Activated B cell treated with CpG ODN at 0.5 μM for 24 hours (primary cell): ENCODE measurements around the gene HGFAC. TPM values are rescaled to one million over a fixed set of nuclear protein-coding genes. Genes with fewer than 3 reads are reported as not detected.

Experiments
- ATAC-seq: fragments of 200-7000 bp; cut with Tn5 transposase; one replicate; pipeline ENCODE4 v1.10.0; 2021; ENCODE audit warnings: low read depth, mild to moderate bottlenecking, moderate library complexity
- CTCF ChIA-PET: fragments of 350-600 bp; sonication (Branson Sonifier 250); formaldehyde crosslinking; loops from one replicate; lab custom pipeline; 2021; ENCODE audit warnings: antibody characterized with exemption; lab: Charles Lee
- POLR2A ChIA-PET: fragments of 350-600 bp; sonication (Branson Sonifier 250); formaldehyde crosslinking; loops from one replicate; lab custom pipeline; 2021; ENCODE audit warnings: antibody characterized with exemption; lab: Charles Lee
- DNase-seq: peaks from one replicate; pipeline ENCODE4 v3.0.0; 2022
- H3K27ac Mint-ChIP-seq: one replicate; pipeline ENCODE4 v1.8.0; 2020; ENCODE audit warnings: mixed read lengths
- H3K27me3 Mint-ChIP-seq: one replicate; pipeline ENCODE4 v1.8.0; 2021; ENCODE audit warnings: mixed read lengths
- H3K36me3 Mint-ChIP-seq: one replicate; pipeline ENCODE4 v1.8.0; 2021; ENCODE audit warnings: low read depth, mixed read lengths
- H3K4me1 Mint-ChIP-seq: one replicate; pipeline ENCODE4 v1.8.0; 2021; ENCODE audit warnings: mixed read lengths
- H3K4me3 Mint-ChIP-seq: one replicate; pipeline ENCODE4 v1.8.0; 2020; ENCODE audit warnings: mild to moderate bottlenecking, mixed read lengths
- H3K9me3 Mint-ChIP-seq: one replicate; pipeline ENCODE4 v1.8.0; 2020; ENCODE audit warnings: mixed read lengths
- CTCF ChIP-seq: fragments of 200-600 bp; IDR thresholded peaks from one replicate; pipeline ENCODE4 v1.8.0; 2022; ENCODE audit warnings: antibody characterized with exemption, mild to moderate bottlenecking
- intact Hi-C: fragments of 100-400 bp; cut with micrococcal nuclease; formaldehyde crosslinking; loops from one replicate; pipeline ENCODE4 v1.15.1; 2024
- total RNA-seq: library from RNA; stranded (reverse); gene quantifications from 2 replicates; pipeline ENCODE4 v1.2.3, GENCODE V29; 2022

HGFAC gene
- total RNA-seq, 1 donor from 2014 or later, result not detected

GRCh38 chr4:3403348-3403906, 38.3 kb upstream of the HGFAC start:
- H3K27me3 Mint-ChIP-seq, result no peaks in the 10 kb centered on the region
- DNase-seq (no peak), ATAC-seq (no peak)
- no peak overlapping the region for H3K27ac Mint-ChIP-seq
- TF ChIP-seq CTCF, result no peak
- intact Hi-C loops, result no loop called here
- H3K4me3 Mint-ChIP-seq, result no peak overlapping the region
- no peaks in the 10 kb centered on the region for H3K36me3 Mint-ChIP-seq
- ChIA-PET POLR2A (interaction anchor here (1.0 kb wide), 1 partner anchor 14 kb away, joined by 3 read pairs; no protein-coding TSS in a partner anchor), CTCF (interaction anchor here (1.4 kb wide), 1 partner anchor 57 kb away, joined by 5 read pairs; no protein-coding TSS in a partner anchor)
- peaks cover 11% of the 10 kb centered on the region for H3K4me1 Mint-ChIP-seq
- peaks cover 4% of the 10 kb centered on the region for H3K9me3 Mint-ChIP-seq

GRCh38 chr4:3404546-3404945, 37.2 kb upstream of the HGFAC start:
- no peak for TF ChIP-seq CTCF
- ATAC-seq (no peak), DNase-seq (no peak)
- intact Hi-C loops, result no loop called here
- Mint-ChIP-seq H3K9me3 (peaks cover 4% of the 10 kb centered on the region), H3K27me3 (no peaks in the 10 kb centered on the region), H3K27ac (no peak overlapping the region), H3K4me3 (no peak overlapping the region), H3K4me1 (peaks cover 4% of the 10 kb centered on the region), H3K36me3 (no peaks in the 10 kb centered on the region)
- POLR2A ChIA-PET, result no interaction called here
- CTCF ChIA-PET, result interaction anchor here (1.2 to 1.4 kb wide), 2 partner anchors 16 to 58 kb away, joined by 4 to 5 read pairs; no protein-coding TSS in a partner anchor

- TF ChIP-seq CTCF, result no peak
- H3K27ac Mint-ChIP-seq, result no peak overlapping the region
- H3K4me3 Mint-ChIP-seq, result no peak overlapping the region
- POLR2A ChIA-PET, result no interaction called here
- intact Hi-C loops, result no loop called here
- H3K4me1 Mint-ChIP-seq, result no peaks in the 10 kb centered on the region
- H3K27me3 Mint-ChIP-seq, result no peaks in the 10 kb centered on the region
- peaks cover 4% of the 10 kb centered on the region for H3K9me3 Mint-ChIP-seq
- CTCF ChIA-PET, result interaction anchor here (1.2 kb wide), 1 partner anchor 17 kb away, joined by 4 read pairs; no protein-coding TSS in a partner anchor
- DNase-seq (no peak), ATAC-seq (no peak)
- H3K36me3 Mint-ChIP-seq, result no peaks in the 10 kb centered on the region
Observed at GRCh38 chr4:3405176-3405575, 36.6 kb upstream of the HGFAC start.

GRCh38 chr4:3406021-3406420, 35.7 kb upstream of the HGFAC start:
- H3K9me3 Mint-ChIP-seq, result peaks cover 4% of the 10 kb centered on the region
- ChIA-PET POLR2A (no interaction called here), CTCF (no interaction called here)
- H3K27me3 Mint-ChIP-seq, result no peaks in the 10 kb centered on the region
- no peak for TF ChIP-seq CTCF
- H3K4me3 Mint-ChIP-seq, result no peak overlapping the region
- H3K4me1 Mint-ChIP-seq, result no peaks in the 10 kb centered on the region
- ATAC-seq (no peak), DNase-seq (no peak)
- H3K27ac Mint-ChIP-seq, result no peak overlapping the region
- no peaks in the 10 kb centered on the region for H3K36me3 Mint-ChIP-seq
- intact Hi-C loops, result no loop called here

- Mint-ChIP-seq H3K36me3 (no peaks in the 10 kb centered on the region), H3K4me1 (no peaks in the 10 kb centered on the region), H3K27ac (no peak overlapping the region), H3K9me3 (peaks cover 4% of the 10 kb centered on the region), H3K4me3 (no peak overlapping the region), H3K27me3 (no peaks in the 10 kb centered on the region)
- DNase-seq (no peak), ATAC-seq (no peak)
- ChIA-PET CTCF (no interaction called here), POLR2A (no interaction called here)
- no peak for TF ChIP-seq CTCF
- intact Hi-C loops, result no loop called here
Observed at GRCh38 chr4:3406431-3406830, 35.3 kb upstream of the HGFAC start.
